ENCODE measurements around the gene CSNK1G2. TPM values are rescaled to one million over a fixed set of nuclear protein-coding genes. Genes with fewer than 3 reads are reported as not detected.

Gene CSNK1G2
- total RNA-seq, 1 experiment from 2014 or later: 186 TPM

- H3K27me3 ChIP-seq (ENCODE audit: control insufficient read depth, insufficient read depth, low read length): no peaks in the 10 kb centered on the region
- no peak for DNase-seq
- H3K36me3 ChIP-seq (replicated peaks; ENCODE audit: control insufficient read depth, insufficient read depth, low read length): peaks cover 6% of the 10 kb centered on the region
- no peak overlapping the region for H3K4me3 ChIP-seq (ENCODE audit: insufficient read depth, low read depth, low read length)
These were observed 50.3 kb downstream of the CSNK1G2 start for GRCh38 chr19:1991018-1991913.

GRCh38 chr19:1992759-1993260 is 51.8 kb downstream of the CSNK1G2 start:
- no peaks in the 10 kb centered on the region for H3K27me3 ChIP-seq (ENCODE audit: control insufficient read depth, insufficient read depth, low read length)
- H3K4me3 ChIP-seq (ENCODE audit: insufficient read depth, low read depth, low read length): no peak overlapping the region
- peak; percentile 99 for DNase-seq
- peaks cover 6% of the 10 kb centered on the region for H3K36me3 ChIP-seq (replicated peaks; ENCODE audit: control insufficient read depth, insufficient read depth, low read length)

- H3K27me3 ChIP-seq (ENCODE audit: control insufficient read depth, insufficient read depth, low read length): no peaks in the 10 kb centered on the region
- no peak overlapping the region for H3K4me3 ChIP-seq (ENCODE audit: insufficient read depth, low read depth, low read length)
- DNase-seq: peak; percentile 46
- peaks cover 2% of the 10 kb centered on the region for H3K36me3 ChIP-seq (replicated peaks; ENCODE audit: control insufficient read depth, insufficient read depth, low read length)
These were observed 56.6 kb downstream of the CSNK1G2 start for GRCh38 chr19:1997353-1998233.

GRCh38 chr19:1998712-1999708 is 58.0 kb downstream of the CSNK1G2 start:
- Histone ChIP-seq H3K36me3 (replicated peaks; ENCODE audit: control insufficient read depth, insufficient read depth, low read length) (peaks cover 2% of the 10 kb centered on the region), H3K27me3 (ENCODE audit: control insufficient read depth, insufficient read depth, low read length) (no peaks in the 10 kb centered on the region), H3K4me3 (ENCODE audit: insufficient read depth, low read depth, low read length) (no peak overlapping the region)
- peak; percentile 54 for DNase-seq

- H3K27me3 ChIP-seq (ENCODE audit: control insufficient read depth, insufficient read depth, low read length): no peaks in the 10 kb centered on the region
- H3K4me3 ChIP-seq (ENCODE audit: insufficient read depth, low read depth, low read length): no peak overlapping the region
- H3K36me3 ChIP-seq (replicated peaks; ENCODE audit: control insufficient read depth, insufficient read depth, low read length): peaks cover 2% of the 10 kb centered on the region
- DNase-seq: peak; percentile 58
These were observed 59.0 kb downstream of the CSNK1G2 start for GRCh38 chr19:1999856-2000515.

GRCh38 chr19:2003874-2004273 is 62.9 kb downstream of the CSNK1G2 start:
- no peaks in the 10 kb centered on the region; the same call in none of the 2 replicates for H3K36me3 ChIP-seq (replicated peaks; ENCODE audit: control insufficient read depth, insufficient read depth, low read length)
- DNase-seq: peak; percentile 25
- no peaks in the 10 kb centered on the region for H3K27me3 ChIP-seq (ENCODE audit: control insufficient read depth, insufficient read depth, low read length)
- H3K4me3 ChIP-seq (ENCODE audit: insufficient read depth, low read depth, low read length): no peak overlapping the region

GRCh38 chr19:2010135-2010668 is 69.2 kb downstream of the CSNK1G2 start:
- peak; percentile 52 for DNase-seq

GRCh38 chr19:2011169-2011568 is 70.2 kb downstream of the CSNK1G2 start:
- H3K4me3 ChIP-seq (ENCODE audit: insufficient read depth, low read depth, low read length): no peak overlapping the region

More at GRCh38 chr19:2010135-2010668, 69.2 kb downstream of the CSNK1G2 start:
- Histone ChIP-seq H3K27me3 (ENCODE audit: control insufficient read depth, insufficient read depth, low read length) (no peaks in the 10 kb centered on the region), H3K4me3 (ENCODE audit: insufficient read depth, low read depth, low read length) (no peak overlapping the region), H3K36me3 (replicated peaks; ENCODE audit: control insufficient read depth, insufficient read depth, low read length) (no peaks in the 10 kb centered on the region; the same call in 1 of the 2 replicates)

GRCh38 chr19:2012941-2013682 is 72.1 kb downstream of the CSNK1G2 start:
- DNase-seq: peak; percentile 73
- H3K27me3 ChIP-seq (ENCODE audit: control insufficient read depth, insufficient read depth, low read length): no peaks in the 10 kb centered on the region
- no peak overlapping the region for H3K4me3 ChIP-seq (ENCODE audit: insufficient read depth, low read depth, low read length)
- H3K36me3 ChIP-seq (replicated peaks; ENCODE audit: control insufficient read depth, insufficient read depth, low read length): no peaks in the 10 kb centered on the region; the same call in 1 of the 2 replicates

More at GRCh38 chr19:2011169-2011568, 70.2 kb downstream of the CSNK1G2 start:
- peak; percentile 54 for DNase-seq
- Histone ChIP-seq H3K27me3 (ENCODE audit: control insufficient read depth, insufficient read depth, low read length) (no peaks in the 10 kb centered on the region), H3K36me3 (replicated peaks; ENCODE audit: control insufficient read depth, insufficient read depth, low read length) (no peaks in the 10 kb centered on the region; the same call in 1 of the 2 replicates)

GRCh38 chr19:2013683-2013961 is 72.7 kb downstream of the CSNK1G2 start:
- H3K27me3 ChIP-seq (ENCODE audit: control insufficient read depth, insufficient read depth, low read length): no peaks in the 10 kb centered on the region
- peak; percentile 68 for DNase-seq
- no peaks in the 10 kb centered on the region; the same call in 1 of the 2 replicates for H3K36me3 ChIP-seq (replicated peaks; ENCODE audit: control insufficient read depth, insufficient read depth, low read length)
- H3K4me3 ChIP-seq (ENCODE audit: insufficient read depth, low read depth, low read length): no peak overlapping the region

- DNase-seq: peak; percentile 76
- no peaks in the 10 kb centered on the region; the same call in 1 of the 2 replicates for H3K36me3 ChIP-seq (replicated peaks; ENCODE audit: control insufficient read depth, insufficient read depth, low read length)
- H3K27me3 ChIP-seq (ENCODE audit: control insufficient read depth, insufficient read depth, low read length): no peaks in the 10 kb centered on the region
- no peak overlapping the region for H3K4me3 ChIP-seq (ENCODE audit: insufficient read depth, low read depth, low read length)
These were observed 73.2 kb downstream of the CSNK1G2 start for GRCh38 chr19:2014131-2014571.

- peak; percentile 93 for DNase-seq
- Histone ChIP-seq H3K27me3 (ENCODE audit: control insufficient read depth, insufficient read depth, low read length) (no peaks in the 10 kb centered on the region), H3K4me3 (ENCODE audit: insufficient read depth, low read depth, low read length) (peak overlapping the region; percentile 73), H3K36me3 (replicated peaks; ENCODE audit: control insufficient read depth, insufficient read depth, low read length) (no peaks in the 10 kb centered on the region; the same call in 1 of the 2 replicates)
These were observed 74.0 kb downstream of the CSNK1G2 start for GRCh38 chr19:2014731-2015607.

Measured in H7 (cell line).